Medulla oblongata (tissue), 1 donor: ENCODE results near the gene APBB3.
A peak's percentile ranks its signal among the peaks of the same experiment; 100 is the strongest.

Experiments
- DNase-seq: peaks from one replicate; pipeline ENCODE4 v3.0.0-alpha.2; 2015; ENCODE audit errors: extremely low spot score

The APBB3 gene

DNA sequence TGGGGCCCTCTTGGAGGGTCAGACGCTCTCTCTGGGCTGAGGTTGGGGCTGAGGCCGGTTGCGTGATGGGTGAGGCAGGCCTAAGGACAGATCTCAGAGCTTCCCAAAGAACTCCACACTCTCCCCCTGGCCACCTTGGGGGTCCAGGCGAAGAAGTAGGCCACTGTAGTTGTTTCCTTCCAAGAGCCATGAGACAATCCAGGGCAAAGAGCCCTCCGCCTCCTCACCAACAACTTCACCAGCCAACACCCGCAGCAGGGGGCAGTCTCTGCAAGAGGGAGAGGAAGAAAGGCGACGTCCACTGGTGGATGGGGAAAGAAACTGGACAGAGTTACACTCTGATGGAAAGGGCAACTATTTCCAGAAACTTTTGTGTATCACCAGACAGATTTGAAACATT is 10.9 kb upstream of the APBB3 start:
- peak; percentile 84 for DNase-seq

DNA sequence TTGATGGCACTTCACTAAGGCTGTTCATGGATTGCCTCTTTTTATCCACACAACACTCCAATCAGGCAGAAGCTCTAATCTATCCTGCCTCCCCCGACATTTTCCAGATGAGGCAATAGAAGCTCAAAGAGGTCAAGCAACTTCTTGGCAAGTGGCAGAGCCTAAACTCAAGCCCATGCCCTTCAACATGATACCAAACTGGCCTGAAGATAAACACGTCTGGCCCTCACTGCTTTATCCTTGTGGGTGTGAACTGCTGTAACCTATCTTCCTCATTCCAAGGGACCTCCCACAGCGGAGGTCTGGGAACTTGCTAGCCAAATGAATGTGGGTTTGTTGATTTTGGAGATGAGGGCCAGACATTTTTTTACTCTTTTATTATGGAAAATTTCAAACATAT is 9.8 kb upstream of the APBB3 start:
- DNase-seq = no peak

GRCh38 chr5:140573683-140574082 is 9.3 kb upstream of the APBB3 start:
- DNase-seq = no peak

DNA sequence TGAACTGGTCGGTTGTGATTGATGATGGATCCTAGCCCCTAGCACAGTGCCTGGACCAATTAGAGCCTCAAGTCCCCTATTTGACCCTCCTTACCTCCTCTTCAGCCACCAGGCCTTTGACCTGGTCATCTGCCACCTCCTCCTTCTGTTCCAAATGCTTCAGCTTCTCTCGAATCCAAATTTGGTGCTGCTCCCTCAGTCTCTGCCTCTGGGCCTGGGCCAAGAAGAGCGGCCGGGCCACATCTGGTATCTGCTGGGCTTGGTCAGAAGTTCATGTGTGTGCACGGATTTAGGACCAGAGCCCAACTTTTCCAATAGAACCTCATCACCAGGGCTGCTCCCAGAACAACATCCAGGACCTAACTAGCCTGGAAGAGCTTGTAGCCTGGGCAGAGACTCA is 6.7 kb upstream of the APBB3 start:
- no peak for DNase-seq

DNA sequence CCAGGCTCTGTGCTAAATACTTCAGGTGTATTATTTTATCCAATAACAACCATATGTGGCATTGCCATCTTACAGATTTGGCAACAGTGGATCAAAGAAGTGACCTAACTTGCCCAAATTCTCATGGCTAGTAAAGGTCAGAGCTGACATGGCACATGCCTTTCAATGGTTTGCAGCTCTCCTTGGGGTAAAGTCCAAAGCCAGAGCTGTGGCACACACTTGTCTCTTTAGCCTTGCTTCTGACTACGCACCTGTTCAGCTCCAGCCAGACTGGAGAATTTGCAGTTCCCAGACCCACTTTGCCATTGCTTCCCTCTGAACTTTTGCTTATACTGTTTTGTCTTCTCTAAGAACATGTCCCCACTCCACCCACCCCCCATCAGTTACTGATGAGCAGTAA is 6.1 kb upstream of the APBB3 start:
- DNase-seq = no peak

DNA sequence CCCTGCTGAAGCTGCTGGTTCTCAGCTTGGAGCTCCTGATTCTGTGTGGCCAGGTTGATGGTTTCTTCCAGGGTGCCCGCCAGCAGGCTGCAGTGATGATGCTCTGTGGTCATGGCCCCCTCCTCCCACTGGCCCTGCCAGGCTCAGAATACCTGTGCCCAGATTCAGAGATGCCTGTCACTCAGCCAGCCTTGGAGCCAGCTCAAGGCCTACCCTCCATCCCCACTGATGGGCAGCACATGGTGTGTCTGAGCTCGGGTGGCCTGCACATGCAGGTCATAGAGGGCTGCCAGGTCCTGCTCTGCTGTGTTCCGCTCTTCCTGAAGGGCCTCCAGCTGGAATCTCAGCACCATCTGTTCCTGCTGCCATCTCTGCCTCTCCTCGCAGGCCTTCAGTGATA is 5.7 kb upstream of the APBB3 start:
- DNase-seq = no peak

DNA sequence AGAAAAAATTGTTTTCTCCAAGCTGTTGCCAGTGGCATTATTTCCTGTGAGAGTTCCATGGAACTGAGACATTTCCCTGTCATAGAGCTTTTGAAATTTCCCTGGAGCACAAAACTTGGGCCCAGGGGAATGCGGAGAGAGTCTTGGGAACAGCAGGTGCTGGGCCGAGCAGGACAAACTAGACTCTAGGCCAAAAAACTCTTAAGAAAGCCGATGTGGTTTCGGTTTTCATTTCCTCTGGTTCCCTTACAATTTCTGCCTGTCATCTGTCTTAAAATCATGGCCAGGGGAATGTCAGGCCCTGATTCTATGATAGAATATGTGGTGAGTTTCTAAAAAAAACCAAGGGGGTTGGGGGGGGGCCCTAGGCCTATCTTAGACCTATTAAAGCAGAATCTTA is 4.8 kb upstream of the APBB3 start:
- DNase-seq = peak; percentile 79

DNA sequence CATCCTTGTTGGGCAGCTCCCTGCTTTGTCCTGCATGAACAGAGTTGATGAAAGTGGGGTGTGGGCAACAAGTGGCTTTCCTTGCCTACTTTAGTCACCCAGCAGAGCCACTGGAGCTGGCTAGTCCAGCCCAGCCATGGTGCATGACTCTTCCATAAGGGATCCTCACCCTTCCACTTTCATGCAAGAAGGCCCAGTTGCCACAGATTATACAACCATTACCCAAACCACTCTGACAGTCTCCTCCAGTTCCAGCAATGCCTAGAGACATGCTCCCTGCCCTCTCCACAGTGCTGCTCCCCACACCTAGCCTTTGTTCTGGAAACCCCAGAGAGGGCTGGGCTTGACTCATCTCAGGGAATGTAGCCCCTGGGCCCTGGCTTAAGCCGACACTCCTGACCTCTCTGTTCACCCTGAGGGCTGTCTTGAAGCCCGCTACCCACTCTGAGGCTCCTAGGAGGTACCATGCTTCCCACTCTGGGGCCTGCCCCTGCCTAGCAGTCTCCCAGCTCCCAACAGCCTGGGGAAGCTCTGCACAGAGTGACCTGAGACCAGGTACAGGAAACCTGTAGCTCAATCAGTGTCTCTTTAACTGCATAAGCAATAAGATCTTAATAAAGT is 4.2 kb upstream of the APBB3 start:
- DNase-seq = no peak

GRCh38 chr5:140567871-140568270 is 3.5 kb upstream of the APBB3 start:
- DNase-seq = no peak

DNA sequence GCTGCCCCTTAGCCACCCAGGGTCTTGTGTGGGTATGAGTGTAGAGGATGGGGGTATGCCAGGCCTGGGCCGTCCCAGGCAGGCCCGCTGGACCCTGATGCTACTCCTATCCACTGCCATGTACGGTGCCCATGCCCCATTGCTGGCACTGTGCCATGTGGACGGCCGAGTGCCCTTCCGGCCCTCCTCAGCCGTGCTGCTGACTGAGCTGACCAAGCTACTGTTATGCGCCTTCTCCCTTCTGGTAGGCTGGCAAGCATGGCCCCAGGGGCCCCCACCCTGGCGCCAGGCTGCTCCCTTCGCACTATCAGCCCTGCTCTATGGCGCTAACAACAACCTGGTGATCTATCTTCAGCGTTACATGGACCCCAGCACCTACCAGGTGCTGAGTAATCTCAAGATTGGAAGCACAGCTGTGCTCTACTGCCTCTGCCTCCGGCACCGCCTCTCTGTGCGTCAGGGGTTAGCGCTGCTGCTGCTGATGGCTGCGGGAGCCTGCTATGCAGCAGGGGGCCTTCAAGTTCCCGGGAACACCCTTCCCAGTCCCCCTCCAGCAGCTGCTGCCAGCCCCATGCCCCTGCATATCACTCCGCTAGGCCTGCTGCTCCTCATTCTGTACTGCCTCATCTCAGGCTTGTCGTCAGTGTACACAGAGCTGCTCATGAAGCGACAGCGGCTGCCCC is 2.9 kb upstream of the APBB3 start:
- no peak for DNase-seq

- DNase-seq = no peak
Observed at GRCh38 chr5:140566665-140567064, 2.3 kb upstream of the APBB3 start.

GRCh38 chr5:140565780-140566095 is 1.3 kb upstream of the APBB3 start:
- DNase-seq = no peak

GRCh38 chr5:140565024-140565779 is 804 bp upstream of the APBB3 start:
- no peak for DNase-seq

- no peak for DNase-seq
Observed at GRCh38 chr5:140563596-140563995, 802 bp downstream of the APBB3 start.

- no peak for DNase-seq
Observed at GRCh38 chr5:140561753-140562523, 2.5 kb downstream of the APBB3 start.

DNA sequence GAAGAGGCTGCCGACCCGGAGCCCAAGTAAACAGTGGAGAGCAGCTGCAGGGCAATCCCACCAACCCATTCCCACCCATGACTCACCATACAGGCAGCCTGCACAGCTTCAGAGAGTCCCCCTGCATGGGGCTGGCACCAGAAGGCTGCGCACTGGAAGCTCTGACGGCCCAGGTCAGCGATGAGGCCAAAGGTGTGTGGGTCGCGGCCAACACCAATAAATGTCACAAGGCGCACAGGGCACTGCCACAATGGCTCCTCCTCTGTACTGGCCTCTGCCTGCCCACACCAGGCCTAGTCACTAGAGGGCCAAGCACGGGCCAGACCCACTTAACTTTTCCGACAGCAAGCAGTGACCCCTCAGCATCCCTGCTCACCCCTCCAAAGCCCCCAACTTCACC is 4.2 kb downstream of the APBB3 start:
- DNase-seq = no peak

GRCh38 chr5:140558542-140558941 is 5.9 kb downstream of the APBB3 start:
- no peak for DNase-seq

DNA sequence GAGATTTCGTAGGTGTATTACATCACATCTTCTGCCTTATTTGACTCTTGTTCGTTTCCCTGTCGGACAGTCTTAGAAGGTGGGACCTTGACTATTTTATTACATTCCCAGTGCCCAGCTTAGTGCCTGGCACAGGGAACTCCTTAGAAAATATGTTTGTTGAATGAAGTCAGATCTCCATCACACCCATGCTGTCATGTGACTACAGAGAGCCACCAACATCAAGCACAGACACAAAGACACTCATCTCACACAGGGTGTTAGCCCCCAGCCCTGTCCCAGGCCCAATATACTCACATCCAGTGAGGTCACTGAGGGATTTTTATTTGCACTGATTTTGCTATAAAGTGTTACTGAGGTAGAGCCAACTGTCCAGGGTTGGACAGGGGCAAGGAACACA is 6.4 kb downstream of the APBB3 start:
- DNase-seq = no peak

GRCh38 chr5:140557136-140557805 is 7.1 kb downstream of the APBB3 start, which contains the start of gene SRA1:
Gene SRA1 (minus strand): TSS chr5:140557473. CDS start chr5:140557452, 21 bp downstream.
- peak; percentile 96 for DNase-seq

DNA sequence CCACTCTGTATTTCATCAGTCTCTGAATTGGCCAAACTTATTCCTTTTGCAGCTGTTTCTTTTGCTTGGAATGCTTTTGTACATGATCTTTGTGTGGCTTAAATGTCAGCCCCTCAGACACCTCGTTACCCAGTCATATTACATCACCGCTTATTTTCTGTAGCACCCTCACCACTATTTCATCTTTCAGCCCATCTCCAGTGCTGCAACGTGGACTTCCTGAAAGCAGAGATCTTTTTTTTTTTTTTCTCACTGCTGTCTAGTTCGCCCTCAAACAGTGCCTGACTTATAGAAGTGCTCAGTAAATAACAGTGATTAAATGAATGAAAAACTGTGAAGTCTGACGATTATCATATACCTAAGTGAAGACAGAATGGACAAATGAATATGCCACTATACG is 8.0 kb downstream of the APBB3 start:
- DNase-seq = no peak

DNA sequence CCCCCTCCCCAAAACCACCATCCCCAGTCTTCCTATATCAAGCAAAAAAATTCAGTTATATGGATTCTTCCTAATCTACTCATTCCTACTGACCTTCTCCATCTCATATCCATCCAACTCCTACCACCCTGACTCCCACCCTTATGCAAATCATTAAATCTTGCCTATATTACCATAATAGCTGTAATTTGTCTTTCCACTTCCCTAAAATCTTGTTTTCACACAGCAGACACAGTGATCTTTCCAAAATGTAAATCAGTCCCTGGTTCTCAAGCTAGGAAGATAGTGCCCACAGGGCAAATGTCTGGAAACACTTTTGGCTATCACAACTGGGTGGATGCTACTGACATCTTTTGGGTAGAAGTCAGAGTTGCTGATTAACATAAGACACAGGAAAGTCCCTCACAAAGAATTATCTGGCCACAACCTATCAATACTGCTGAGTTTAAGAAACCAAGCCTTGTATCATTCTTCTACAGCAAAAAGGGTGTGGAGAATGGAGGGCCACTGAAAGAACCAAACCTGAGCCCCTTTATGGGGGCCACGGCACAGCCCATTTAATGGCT is 8.6 kb downstream of the APBB3 start:
- DNase-seq = no peak

DNA sequence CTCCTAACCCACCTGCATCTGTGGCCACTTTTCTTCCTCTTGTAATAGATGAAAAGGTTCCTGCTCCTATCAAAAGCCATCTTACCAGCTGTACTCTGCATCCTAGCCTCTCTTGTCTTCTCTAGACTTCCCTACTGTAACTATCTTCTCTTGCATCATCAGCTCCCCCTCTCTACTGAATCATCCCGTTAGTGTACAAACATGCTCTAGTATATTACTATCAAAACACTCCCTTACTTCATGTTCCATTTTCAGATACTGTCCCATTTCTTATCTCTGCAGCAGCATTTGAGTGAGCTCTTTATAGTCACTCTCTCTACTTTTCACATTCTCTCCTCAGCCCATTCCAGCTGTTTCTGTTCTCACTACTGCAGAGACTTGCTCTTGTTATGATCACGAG is 9.9 kb downstream of the APBB3 start:
- no peak for DNase-seq
